PC-9 (cell line): ENCODE data around the gene UMAD1. TPM values are rescaled to one million over a fixed set of nuclear protein-coding genes. Genes with fewer than 3 reads are reported as not detected.

Experiments
- Bru-seq: library from RNA; stranded (reverse); fragments of 400-500 nt; gene quantifications from one replicate; lab custom pipeline; 2021; lab: Mats Ljungman, UMichigan
- BruChase-seq, 2 experiments: library from RNA; stranded (reverse); fragments of 400-500 nt; gene quantifications; one replicate each; lab custom pipeline; 2021; lab: Mats Ljungman, UMichigan
- BruUV-seq: library from RNA; stranded (reverse); fragments of 400-500 nt; replicated peaks from 2 replicates; lab custom pipeline; 2021; lab: Mats Ljungman, UMichigan
- CTCF ChIA-PET: fragments of 300-600 bp; sonication (Branson Sonifier 250); formaldehyde crosslinking; loops from one replicate; lab custom pipeline; 2022; ENCODE audit warnings: antibody characterized with exemption; lab: Charles Lee
- POLR2A ChIA-PET: fragments of 300-600 bp; sonication (Branson Sonifier 250); formaldehyde crosslinking; loops from one replicate; lab custom pipeline; 2022; ENCODE audit warnings: antibody characterized with exemption; ENCODE audit not compliant: unreplicated experiment; lab: Charles Lee
- DNase-seq, 2 experiments: peaks; one replicate each; pipeline versions ENCODE4 v3.0.0 to v3.0.0-alpha.2; 2015 to 2022; ENCODE audit warnings: mixed read lengths in 1 of 2
- H2AFZ ChIP-seq: fragments of 200-600 bp; sonication (generic); 2 replicates; pipeline ENCODE4 v1.8.1; 2017; ENCODE audit warnings: antibody characterized with exemption
- H3F3A ChIP-seq: fragments of 200-600 bp; sonication (generic); 2 replicates; pipeline ENCODE4 v1.8.1; 2017; ENCODE audit warnings: antibody characterized with exemption, mild to moderate bottlenecking, low read depth; ENCODE audit not compliant: insufficient read depth
- H3K27ac ChIP-seq: fragments of 200-600 bp; sonication (generic); 2 replicates; pipeline ENCODE4 v1.6.1; 2016; ENCODE audit warnings: mixed run types
- H3K27me3 ChIP-seq: fragments of 200-600 bp; sonication (generic); 2 replicates; pipeline ENCODE4 v1.6.1; 2016; ENCODE audit warnings: low read depth, mixed run types; ENCODE audit not compliant: insufficient read depth
- H3K36me3 ChIP-seq: fragments of 200-600 bp; sonication (generic); 2 replicates; pipeline ENCODE4 v1.6.1; 2016; ENCODE audit warnings: low read depth, mixed run types
- H3K4me1 ChIP-seq: fragments of 200-600 bp; sonication (generic); replicated peaks from 2 replicates; pipeline ENCODE4 v1.6.1; 2016; ENCODE audit warnings: mixed run types; ENCODE audit not compliant: insufficient read depth
- H3K4me2 ChIP-seq: fragments of 200-600 bp; sonication (generic); 2 replicates; pipeline ENCODE4 v1.6.1; 2017; ENCODE audit warnings: mixed run types
- H3K4me3 ChIP-seq: fragments of 200-600 bp; sonication (generic); 2 replicates; pipeline ENCODE4 v1.6.1; 2016; ENCODE audit warnings: mixed run types
- H3K79me2 ChIP-seq: fragments of 200-600 bp; sonication (generic); 2 replicates; pipeline ENCODE4 v1.6.1; 2017; ENCODE audit warnings: low read depth, mixed run types
- H3K9me2 ChIP-seq: fragments of 200-600 bp; sonication (generic); 2 replicates; pipeline ENCODE4 v1.8.1; 2017; ENCODE audit warnings: mild to moderate bottlenecking; ENCODE audit not compliant: insufficient read depth
- H3K9me3 ChIP-seq: fragments of 200-600 bp; sonication (generic); 2 replicates; pipeline ENCODE4 v1.8.1; 2016; ENCODE audit warnings: low read depth; ENCODE audit not compliant: insufficient read depth
- H4K20me1 ChIP-seq: fragments of 200-600 bp; sonication (generic); 2 replicates; pipeline ENCODE4 v1.8.1; 2017; ENCODE audit not compliant: insufficient read depth
- EZH2 ChIP-seq: fragments of 200-600 bp; sonication (generic); IDR thresholded peaks from 2 replicates; pipeline ENCODE4 v1.8.0; 2017; ENCODE audit warnings: antibody characterized with exemption, low read depth
- intact Hi-C: fragments of 100-400 bp; cut with micrococcal nuclease; formaldehyde crosslinking; loops from one replicate; pipeline ENCODE4 v1.10.0; 2022; ENCODE audit not compliant: unreplicated experiment
- long read RNA-seq: library from polyadenylated mRNA; stranded (forward); transcript quantifications from one replicate; pipeline ENCODE4 v2.0.0, GENCODE V29; 2022
- total RNA-seq: library from RNA; stranded (reverse); gene quantifications from 2 replicates; pipeline ENCODE4 v1.2.3, GENCODE V29; 2021
- TF ChIP-seq, protein P1 (sequence below): fragments of 200-600 bp; sonication (generic); conservative IDR thresholded peaks from 2 replicates; pipeline ENCODE4 v1.6.1; 2017; ENCODE audit warnings: mixed run types, antibody characterized with exemption, mild to moderate bottlenecking, moderate library complexity

UMAD1 gene
- total RNA-seq (15.5 and 20.5 TPM in 2 replicates), Bru-seq, nascent RNA (percentile 74 among the genes with signal in this experiment), BruChase-seq, experiment 1, labeled RNA remaining after a 2-hour chase (percentile 90 among the genes with signal in this experiment), BruChase-seq, experiment 2, labeled RNA remaining after a 6-hour chase (percentile 96 among the genes with signal in this experiment)
- long read RNA-seq, partial matches to known transcripts = 2 of 40 reads
- long read RNA-seq, other reads (novel, unspliced or antisense) = 35 of 40 reads

DNA sequence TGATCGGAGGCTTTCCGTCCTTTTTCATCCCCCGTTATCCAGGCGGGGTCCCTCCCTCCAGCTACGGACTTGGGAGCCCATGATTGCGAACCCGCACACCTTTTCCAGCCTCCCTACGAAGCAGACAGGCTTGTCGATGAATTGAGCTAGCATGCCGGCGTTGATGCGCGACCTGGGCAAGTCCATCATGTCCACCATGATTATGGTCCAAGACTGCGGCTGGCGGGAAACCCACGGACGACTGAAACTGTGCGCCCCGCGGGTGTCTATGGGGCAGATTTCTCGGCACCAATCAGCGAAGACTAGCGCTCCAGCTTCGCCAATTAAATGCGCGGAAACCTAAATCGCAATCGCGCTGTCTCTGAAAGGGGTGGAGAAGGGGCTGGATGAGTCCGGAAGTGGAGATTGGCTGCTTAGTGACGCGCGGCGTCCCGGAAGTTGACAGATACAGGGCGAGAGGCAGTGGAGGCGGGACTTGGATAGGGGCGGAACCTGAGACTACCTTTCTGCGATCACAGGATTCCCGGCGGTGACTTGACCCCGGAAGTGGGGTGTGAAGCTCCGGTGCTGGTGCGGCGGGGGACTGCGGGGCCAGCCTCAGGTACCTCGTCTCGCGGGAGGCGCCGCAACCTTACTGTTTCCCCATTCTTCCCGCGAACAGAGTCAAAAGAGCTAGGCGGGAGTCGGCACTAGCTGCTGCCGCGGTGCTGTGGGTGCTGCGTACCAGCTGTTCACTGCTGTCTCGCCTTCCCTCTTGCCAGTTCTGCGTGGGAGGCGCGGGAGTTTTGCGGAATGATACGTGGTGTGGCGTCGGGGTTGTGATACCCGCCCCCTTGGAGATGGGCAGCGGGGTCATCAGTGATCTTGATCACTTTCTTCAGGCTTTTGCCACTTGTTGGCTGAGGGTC, at the start of gene UMAD1:
Gene UMAD1 (plus strand): TSS at position 532 of the 908 bp plus-strand sequence. CDS start 32,620 bp downstream, outside the sequence.
- Histone ChIP-seq H2AFZ (peak within 1 kb of the TSS; percentile 100), H3K9me3 (no peaks in the 10 kb centered on the region; the same call in 1 of the 2 replicates), H3K79me2 (peaks cover 52% of the 10 kb centered on the region), H4K20me1 (no peaks in the 10 kb centered on the region), H3K9me2 (no peaks in the 10 kb centered on the region), H3K27me3 (no peaks in the 10 kb centered on the region), H3K4me3 (peak within 1 kb of the TSS; percentile 83), H3K36me3 (peaks cover 10% of the 10 kb centered on the region), H3F3A (peaks cover 4% of the 10 kb centered on the region; the same call in 1 of the 2 replicates), H3K4me1 (peaks cover 27% of the 10 kb centered on the region), H3K27ac (peak within 1 kb of the TSS; percentile 58), H3K4me2 (peak within 1 kb of the TSS; percentile 95)
- no TSS peak for BruUV-seq
- intact Hi-C loops = loop anchor here (1.0 to 2.0 kb wide), 7 partner anchors 74 to 458 kb away; partner anchors contain the start of genes C1GALT1, GLCCI1 and MIOS
- ChIA-PET POLR2A (interaction anchor here (0.5 to 1.0 kb wide), 10 partner anchors 131 to 652 kb away, joined by 3 to 10 read pairs (median 3); partner anchors contain the start of gene GLCCI1), CTCF (interaction anchor here (0.8 kb wide), 1 partner anchor 395 kb away, joined by 3 read pairs; no protein-coding TSS in a partner anchor)
- peak; percentile 99 for DNase-seq
- TF ChIP-seq EZH2 = no peak

DNA sequence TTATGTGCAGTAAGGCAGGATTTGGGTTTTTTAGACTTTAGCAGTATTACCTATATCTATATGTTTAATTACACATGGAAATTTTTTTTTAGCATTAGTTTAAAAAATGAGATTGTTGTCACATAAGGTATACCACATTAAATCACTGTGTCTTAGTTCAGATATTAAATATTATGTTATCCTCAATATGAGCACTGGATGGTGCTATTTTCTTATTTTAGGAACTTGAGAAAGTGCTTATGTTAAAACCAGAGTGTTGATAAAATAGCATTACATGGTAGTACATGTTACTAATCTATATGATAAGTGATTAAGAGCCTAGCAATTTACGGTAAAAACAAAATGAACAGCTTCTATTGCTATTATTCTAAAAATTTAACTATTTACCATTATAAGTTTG, 45.1 kb upstream of the UMAD1 start:
- no peaks in the 10 kb centered on the region for H4K20me1 ChIP-seq
- H3K9me3 ChIP-seq = peaks cover 17% of the 10 kb centered on the region
- ChIA-PET CTCF (interaction anchor here (2.1 kb wide), 1 partner anchor 700 kb away, joined by 7 read pairs; no protein-coding TSS in a partner anchor), POLR2A (interaction anchor here (0.7 kb wide), 1 partner anchor 316 kb away, joined by 7 read pairs; no protein-coding TSS in a partner anchor)
- H3F3A ChIP-seq = peaks cover 6% of the 10 kb centered on the region
- no peak overlapping the region for H3K4me2 ChIP-seq
- TF ChIP-seq, protein P1, sequence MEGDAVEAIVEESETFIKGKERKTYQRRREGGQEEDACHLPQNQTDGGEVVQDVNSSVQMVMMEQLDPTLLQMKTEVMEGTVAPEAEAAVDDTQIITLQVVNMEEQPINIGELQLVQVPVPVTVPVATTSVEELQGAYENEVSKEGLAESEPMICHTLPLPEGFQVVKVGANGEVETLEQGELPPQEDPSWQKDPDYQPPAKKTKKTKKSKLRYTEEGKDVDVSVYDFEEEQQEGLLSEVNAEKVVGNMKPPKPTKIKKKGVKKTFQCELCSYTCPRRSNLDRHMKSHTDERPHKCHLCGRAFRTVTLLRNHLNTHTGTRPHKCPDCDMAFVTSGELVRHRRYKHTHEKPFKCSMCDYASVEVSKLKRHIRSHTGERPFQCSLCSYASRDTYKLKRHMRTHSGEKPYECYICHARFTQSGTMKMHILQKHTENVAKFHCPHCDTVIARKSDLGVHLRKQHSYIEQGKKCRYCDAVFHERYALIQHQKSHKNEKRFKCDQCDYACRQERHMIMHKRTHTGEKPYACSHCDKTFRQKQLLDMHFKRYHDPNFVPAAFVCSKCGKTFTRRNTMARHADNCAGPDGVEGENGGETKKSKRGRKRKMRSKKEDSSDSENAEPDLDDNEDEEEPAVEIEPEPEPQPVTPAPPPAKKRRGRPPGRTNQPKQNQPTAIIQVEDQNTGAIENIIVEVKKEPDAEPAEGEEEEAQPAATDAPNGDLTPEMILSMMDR = peak; percentile 77
- TF ChIP-seq EZH2 = no peak
- no peak overlapping the region for H3K4me3 ChIP-seq
- H2AFZ ChIP-seq = no peak overlapping the region
- H3K36me3 ChIP-seq = peaks cover 46% of the 10 kb centered on the region
- no peak for DNase-seq
- no peaks in the 10 kb centered on the region for H3K79me2 ChIP-seq
- intact Hi-C loops = no loop called here
- no TSS peak for BruUV-seq
- no peak overlapping the region for H3K27ac ChIP-seq
- no peaks in the 10 kb centered on the region for H3K4me1 ChIP-seq
- no peaks in the 10 kb centered on the region for H3K27me3 ChIP-seq
- no peaks in the 10 kb centered on the region for H3K9me2 ChIP-seq

DNA sequence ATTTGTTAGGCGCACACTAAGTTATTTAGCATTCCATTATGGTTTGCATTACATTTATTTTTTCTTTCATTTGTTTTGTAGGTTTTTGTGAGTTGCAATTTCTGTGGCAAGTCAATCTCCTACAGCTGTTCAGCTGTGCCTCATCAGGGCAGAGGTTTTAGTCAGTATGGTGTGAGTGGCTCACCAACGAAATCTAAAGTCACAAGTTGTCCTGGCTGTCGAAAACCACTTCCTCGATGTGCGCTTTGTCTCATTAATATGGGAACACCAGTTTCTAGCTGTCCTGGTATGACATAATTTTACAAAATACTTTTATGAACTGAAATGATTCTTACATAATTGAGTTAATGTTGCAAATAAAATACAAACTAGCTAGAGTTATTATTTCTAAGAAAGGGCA, 44.4 kb upstream of the UMAD1 start:
- H3K27me3 ChIP-seq = no peaks in the 10 kb centered on the region
- no peaks in the 10 kb centered on the region for H3K4me1 ChIP-seq
- H3K79me2 ChIP-seq = no peaks in the 10 kb centered on the region
- no peaks in the 10 kb centered on the region for H3K9me2 ChIP-seq
- no TSS peak for BruUV-seq
- no peak overlapping the region for H2AFZ ChIP-seq
- TF ChIP-seq EZH2 = no peak
- TF ChIP-seq, protein P1 = no peak
- H3K36me3 ChIP-seq = peaks cover 48% of the 10 kb centered on the region
- H3K9me3 ChIP-seq = peaks cover 17% of the 10 kb centered on the region
- H4K20me1 ChIP-seq = no peaks in the 10 kb centered on the region
- intact Hi-C loops = no loop called here
- H3K4me3 ChIP-seq = no peak overlapping the region
- DNase-seq = no peak
- CTCF ChIA-PET = interaction anchor here (0.6 to 2.1 kb wide), 3 partner anchors 10 to 700 kb away, joined by 3 to 7 read pairs (median 3); no protein-coding TSS in a partner anchor
- H3K4me2 ChIP-seq = no peak overlapping the region
- no peaks in the 10 kb centered on the region; the same call in none of the 2 replicates for H3F3A ChIP-seq
- POLR2A ChIA-PET = no interaction called here
- H3K27ac ChIP-seq = no peak overlapping the region
